ENCODE results near the gene NUP62CL.
"Not testable (repeated sequence)": the region's sequence is repeated elsewhere in the genome, so short reads cannot be mapped to it uniquely, and the experiment has no call there.

Gene NUP62CL, protein sequence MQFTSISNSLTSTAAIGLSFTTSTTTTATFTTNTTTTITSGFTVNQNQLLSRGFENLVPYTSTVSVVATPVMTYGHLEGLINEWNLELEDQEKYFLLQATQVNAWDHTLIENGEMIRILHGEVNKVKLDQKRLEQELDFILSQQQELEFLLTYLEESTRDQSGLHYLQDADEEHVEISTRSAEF

DNA sequence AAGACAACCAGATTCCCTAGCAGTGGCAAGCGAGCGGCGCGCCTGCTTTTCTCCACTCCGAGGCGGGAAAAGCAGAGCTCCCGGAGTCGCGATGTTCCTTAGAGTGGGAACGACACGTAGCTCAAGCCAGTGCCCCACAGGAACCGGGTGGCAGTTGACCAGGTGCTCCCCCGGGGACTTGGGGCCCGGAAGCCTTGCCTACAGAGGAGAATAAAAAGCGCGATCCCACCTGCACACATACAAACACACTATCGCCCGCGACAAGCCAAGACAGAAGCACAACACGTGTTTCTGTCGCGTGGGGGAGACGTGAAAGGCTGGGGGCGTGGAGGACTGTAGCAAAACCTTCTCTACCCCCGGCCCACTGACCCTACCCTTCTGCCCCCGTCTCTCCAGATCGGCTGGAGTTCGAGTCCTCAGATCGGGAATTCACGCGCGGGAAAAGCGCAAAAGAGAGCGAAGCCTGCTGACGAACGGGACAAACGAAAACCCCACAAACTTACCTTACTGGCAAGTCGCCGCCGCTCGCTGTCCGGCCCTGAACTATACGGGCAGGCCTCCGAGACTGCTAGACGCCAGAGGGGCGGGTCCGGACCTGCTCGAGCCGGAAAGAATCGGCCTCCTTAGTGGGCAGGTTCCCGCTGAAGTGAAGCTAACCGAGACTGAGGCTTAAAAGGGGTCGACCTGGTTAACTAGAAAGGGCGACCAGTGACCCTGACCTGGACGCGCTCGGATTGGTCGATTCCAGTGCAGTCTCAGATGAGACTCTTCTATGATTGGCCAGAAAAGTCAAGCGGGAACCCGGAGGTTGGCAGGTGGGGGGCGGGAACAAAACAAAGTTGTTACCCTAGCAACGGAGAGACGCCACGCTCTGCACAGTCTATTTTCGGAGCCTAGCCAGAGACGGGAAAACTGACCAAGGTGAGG lies at the start of gene NUP62CL, which contains the start of gene DNAAF6:
TSS of gene NUP62CL (minus strand) at position 664 of the 927 bp plus-strand sequence. CDS start 31,287 bp downstream, outside the sequence.
TSS of gene DNAAF6 (plus strand) at position 842 of the 927 bp plus-strand sequence. CDS start 6,265 bp downstream, outside the sequence.
- DNase-seq (ENCODE audit: extremely low spot score, insufficient read length, low read depth) (peak; percentile 53), FAIRE-seq (peak; percentile 95)

DNA sequence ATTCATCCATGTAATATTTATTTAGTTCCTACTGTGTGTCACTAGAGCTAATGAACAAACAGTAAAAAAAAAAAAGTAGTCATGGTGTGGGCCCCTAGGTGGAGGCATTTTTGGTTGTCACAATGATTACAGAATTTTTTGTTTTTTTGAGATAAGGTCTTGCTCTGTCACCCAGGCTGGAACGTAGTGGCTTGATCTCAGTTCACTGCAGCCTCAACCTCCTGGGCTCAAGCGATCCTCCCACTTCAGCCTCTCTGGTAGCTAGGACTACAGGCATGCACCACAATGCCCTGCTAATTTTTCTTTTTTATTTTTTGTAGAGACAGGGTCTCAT lies 22.2 kb upstream of the NUP62CL start:
- FAIRE-seq: no peak
- no peak for DNase-seq (ENCODE audit: extremely low spot score, insufficient read length, low read depth)

DNA sequence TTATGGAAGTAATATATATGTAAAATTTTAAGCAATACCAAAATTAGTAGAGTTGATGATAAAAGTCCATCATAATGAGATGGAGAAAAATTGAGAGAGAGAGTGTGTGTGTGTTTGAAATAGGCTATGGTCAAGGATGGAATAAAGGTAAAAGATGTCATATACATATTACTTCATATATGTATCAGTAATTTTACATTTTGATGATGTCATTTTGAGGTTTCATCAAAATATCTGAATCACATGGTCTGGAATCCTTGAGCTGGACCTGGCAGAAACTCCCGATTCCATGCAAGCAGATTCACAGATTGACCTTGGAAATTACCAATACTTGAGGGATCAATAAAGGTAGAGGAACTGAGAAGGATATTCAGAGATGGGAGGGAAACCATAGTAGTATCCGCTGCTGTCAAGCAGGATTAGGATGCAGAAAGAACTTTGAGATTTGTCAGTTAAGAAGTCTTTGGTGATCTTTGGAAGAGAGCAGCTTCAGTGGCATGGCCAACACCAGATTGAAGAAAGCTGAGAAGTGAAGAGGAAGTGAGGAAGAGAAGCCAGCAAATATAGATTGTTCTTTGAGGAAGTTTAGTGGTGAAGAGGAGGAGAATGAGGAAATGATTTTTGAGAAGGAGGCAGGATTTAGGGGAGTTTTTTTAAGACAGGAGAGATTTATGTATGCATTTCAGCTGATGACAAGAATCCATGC lies 21.7 kb upstream of the NUP62CL start:
- DNase-seq (ENCODE audit: extremely low spot score, insufficient read length, low read depth): no peak

DNA sequence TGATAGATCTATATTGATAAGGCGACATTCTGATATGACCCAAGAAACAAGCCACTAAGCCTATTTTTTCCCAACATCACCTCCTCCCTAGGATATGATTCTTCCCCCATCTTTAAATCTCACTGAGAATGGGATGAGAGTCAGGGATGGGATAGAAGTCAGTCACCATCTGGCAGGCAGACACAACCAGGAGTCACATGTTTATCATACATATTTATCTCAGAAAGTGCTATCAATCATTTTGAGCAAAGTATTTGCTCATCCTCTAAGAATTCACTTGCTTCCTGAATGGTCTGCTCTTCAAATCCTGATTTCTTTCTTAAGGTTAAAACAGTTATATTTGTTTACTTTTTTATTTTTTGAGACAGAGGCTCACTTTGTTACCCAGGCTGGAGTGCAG lies 20.5 kb upstream of the NUP62CL start:
- DNase-seq (ENCODE audit: extremely low spot score, insufficient read length, low read depth) (no peak), FAIRE-seq (no peak)

More for the DNA sequence above, 21.7 kb upstream of the NUP62CL start:
- FAIRE-seq: peak; percentile 26

DNA sequence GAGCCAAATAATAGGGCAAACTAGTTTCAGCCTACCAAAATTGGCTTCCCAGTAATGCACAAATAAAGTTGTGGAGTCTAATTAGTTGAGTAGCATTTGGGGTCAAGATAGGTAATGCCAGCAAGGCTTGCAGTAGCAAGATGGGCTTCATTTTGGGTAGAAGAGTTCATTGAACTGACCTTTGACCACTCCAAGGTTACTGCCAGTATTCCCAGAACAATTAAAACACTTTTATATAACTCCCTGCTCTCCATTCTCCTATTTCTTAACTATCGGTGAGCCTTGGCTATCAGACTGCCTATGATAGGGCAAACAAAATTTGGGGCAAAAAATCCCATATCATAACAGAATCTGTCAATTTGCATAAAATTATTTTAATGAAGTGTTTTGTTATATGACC lies 7.2 kb upstream of the NUP62CL start:
- FAIRE-seq (no peak), DNase-seq (ENCODE audit: extremely low spot score, insufficient read length, low read depth) (no peak)

DNA sequence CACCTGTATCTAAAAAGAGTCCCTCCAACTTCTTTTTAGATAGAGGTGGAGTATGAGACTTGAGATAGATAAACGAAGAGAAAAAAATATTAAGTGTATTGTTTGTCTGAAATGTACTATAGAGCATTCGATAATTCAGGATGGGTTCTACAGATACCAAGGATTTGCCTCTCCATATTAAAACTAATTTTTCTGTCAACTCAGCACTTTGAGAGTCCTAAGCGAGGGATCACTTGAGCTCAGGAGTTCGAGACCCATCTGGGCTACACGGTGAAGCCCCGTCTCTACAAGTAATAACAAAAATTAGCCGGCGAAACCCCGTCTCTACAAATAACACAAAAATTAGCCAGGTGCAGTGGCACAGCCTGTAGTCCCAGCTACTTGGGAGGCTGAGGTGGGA lies 1.7 kb upstream of the NUP62CL start:
- DNase-seq (ENCODE audit: extremely low spot score, insufficient read length, low read depth) (no peak), FAIRE-seq (no peak)

DNA sequence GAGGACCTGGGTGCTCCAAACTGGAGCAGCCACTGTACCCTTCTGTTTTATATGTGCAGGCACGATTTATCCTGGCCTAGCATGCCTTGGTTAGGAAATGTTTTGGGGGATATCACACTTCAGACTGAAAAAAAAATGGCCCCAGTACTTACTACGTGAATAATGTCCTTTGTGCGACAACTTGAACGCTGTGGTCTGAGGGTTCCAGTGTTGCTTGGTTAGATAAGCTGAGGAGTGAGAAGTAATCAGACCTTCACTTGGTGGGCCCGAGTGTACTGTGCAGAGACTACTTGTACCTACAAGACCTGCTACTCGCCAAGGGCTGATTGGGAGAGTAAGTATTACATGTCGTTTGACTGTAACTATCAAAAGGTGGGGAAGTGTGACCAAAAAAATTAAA lies 856 bp upstream of the NUP62CL start:
- DNase-seq (ENCODE audit: extremely low spot score, insufficient read length, low read depth): no peak
- FAIRE-seq: no peak

DNA sequence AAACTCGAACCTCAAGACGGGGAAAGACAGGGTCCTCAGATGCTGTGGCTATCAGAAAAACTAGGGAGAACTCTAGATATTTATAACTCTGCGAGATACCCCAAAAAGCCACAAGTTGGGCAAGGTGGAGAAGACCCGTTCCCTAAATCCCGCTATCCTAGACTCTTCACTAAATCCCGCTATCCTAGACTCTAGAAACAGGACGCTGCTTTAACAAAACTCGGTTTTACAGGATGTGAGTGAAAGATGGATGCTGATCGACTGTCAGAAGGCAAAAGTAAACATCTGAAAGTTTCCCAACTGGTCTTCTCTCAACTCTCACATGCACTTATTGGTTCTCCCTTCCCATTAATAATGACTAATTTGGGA lies 448 bp upstream of the NUP62CL start:
- no peak for FAIRE-seq
- no peak for DNase-seq (ENCODE audit: extremely low spot score, insufficient read length, low read depth)

DNA sequence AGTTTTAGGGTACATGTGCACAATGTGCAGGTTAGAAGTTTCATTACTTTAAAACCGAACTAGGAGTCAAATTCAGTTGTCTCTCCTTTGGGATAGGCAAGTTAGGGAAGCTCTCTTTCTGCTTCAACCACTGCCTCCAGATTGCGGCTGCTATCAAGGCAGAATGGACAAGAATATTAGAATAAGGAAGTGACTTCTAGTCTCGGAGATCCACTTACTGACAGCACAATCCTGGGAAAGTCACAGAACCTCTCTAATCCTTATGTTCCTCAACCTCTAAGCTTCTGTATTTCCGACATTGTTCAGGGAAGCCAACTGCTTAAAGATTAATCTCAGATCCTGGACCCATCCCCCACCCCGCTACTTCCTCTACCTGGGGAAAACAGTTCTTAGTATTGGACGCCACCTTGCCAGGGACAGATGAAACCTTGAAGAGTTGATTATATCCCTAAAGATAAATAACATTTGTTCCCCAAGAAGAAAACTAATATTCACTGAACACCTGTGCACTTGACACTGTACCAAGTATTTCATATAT lies 2.1 kb downstream of the NUP62CL start:
- no peak for FAIRE-seq
- no peak for DNase-seq (ENCODE audit: extremely low spot score, insufficient read length, low read depth)

DNA sequence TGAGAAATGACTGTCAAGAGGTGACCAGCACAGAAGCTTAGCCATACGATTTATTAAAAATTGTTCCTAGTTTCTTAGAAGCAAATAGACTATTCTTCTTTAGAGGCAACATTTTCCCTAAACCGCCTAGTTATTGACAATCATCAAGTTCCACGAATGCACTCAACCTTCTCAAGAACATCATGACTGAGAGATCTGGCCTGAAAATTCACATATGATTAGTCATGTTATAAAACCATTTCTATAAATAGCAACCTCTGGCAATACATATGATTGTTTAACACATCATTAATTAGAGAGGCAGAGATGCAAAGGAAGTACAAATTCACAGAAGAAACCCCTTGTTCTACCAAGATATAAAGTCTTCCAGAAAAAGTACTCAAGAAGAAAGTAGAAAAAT lies 6.7 kb downstream of the NUP62CL start:
- FAIRE-seq: no peak
- no peak for DNase-seq (ENCODE audit: extremely low spot score, insufficient read length, low read depth)

DNA sequence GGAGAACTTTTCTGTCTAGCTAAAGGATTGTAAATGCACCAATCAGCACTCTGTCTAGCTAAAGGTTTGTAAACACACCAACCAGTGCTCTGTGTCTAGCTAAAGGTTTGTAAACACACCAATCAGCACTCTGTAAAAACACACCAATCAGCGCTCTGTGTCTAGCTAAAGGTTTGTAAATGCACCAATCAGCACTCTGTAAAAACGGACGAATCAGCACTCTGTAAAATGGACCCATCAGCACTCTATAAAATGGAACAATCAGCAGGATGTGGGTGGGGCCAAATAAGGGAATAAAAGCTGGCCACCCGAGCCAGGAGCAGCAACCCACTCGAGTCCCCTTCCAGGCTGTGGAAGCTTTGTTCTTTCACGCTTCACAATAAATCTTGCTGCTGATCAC lies 8.2 kb downstream of the NUP62CL start:
- FAIRE-seq; DNase-seq (ENCODE audit: extremely low spot score, insufficient read length, low read depth): not testable (repeated sequence)

DNA sequence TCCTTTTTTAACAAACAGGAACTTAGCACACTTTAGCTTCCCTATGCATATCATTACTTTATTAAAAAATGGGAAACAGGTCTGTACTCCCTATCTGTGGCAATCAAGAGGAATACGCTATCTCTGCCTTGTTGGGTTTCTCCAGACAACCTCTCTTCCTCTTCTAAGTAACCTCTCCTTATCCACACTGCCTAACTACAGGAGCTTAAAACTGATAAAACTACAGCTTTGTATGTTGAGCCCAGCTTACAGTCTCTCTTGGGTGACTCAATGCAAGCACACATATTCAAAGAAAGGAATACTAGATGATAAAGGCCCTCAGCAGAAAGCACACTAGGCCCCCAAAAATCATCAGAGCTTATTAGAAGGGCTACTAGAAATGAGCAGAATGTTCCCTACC lies 8.9 kb downstream of the NUP62CL start:
- FAIRE-seq (no peak), DNase-seq (ENCODE audit: extremely low spot score, insufficient read length, low read depth) (no peak)

DNA sequence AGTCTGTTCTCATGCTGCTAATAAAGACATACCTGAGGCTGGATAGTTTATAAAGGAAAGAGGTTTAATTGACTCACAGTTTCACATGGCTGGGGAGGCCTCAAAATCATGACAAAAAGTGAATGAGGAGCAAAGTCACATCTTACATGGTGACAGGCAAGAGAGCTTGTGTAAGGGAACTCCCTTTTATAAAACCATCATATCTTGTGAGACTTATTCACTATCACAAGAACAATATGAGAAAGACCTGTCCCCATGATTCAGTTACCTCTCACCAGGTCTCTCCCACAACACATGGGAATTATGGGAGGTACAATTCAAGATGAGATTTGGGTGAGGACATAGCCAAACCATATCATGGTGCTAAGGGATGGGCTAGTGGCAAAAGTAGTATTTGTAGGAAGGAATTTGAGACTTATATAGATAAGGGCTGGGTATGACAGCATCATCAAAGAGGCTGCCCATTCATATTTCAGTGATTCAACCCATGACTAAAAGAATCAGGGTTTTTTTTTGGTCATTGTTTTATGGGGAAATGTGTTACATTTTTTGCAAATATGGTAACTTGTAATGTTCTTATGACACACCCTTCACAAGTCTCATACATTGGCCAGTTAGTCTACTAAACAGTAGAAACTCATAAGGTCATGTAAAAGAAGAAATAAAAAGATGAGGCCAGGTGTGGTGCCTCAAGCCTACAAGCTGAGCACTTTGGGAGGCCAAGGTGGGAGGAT lies 34.7 kb downstream of the NUP62CL start:
- DNase-seq (ENCODE audit: extremely low spot score, insufficient read length, low read depth) (no peak), FAIRE-seq (no peak)

DNA sequence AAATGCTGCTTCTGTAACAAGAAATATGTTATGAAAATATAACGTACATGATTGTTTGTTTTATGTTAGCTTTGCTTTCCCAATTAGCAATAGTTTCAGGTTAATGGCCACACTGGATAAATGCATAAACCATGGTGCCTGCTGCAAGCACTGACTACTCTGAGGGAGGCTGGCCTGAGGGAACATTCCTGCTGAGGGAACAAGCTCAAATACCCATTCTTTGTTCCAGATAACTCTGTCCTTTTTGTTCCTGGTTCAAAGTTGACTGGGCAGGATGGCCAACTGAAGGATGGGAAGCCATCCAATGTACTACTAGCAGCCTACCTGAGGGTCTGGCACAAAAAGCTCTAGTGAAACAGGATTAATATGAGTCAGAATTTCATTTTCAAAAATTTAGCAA lies 37.5 kb downstream of the NUP62CL start:
- FAIRE-seq: no peak
- DNase-seq (ENCODE audit: extremely low spot score, insufficient read length, low read depth): no peak

DNA sequence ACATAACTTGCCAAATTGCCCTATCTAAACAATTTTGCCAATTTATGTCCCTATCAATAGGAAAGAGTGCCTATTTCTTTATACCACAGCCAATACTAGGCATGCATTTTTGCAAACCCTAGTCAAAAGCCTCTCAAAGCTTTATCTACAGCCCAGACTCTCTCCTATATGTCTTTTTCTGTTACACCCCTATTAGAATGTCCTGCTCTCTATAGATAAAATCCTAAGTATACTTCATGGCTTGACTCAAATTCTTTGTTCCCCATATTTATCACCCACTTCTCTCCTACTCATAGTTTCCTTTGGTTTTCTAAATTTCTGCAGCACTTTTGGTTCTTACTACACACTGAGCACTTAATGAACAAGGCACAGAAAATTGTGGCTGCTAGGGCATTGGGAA lies 38.0 kb downstream of the NUP62CL start:
- no peak for DNase-seq (ENCODE audit: extremely low spot score, insufficient read length, low read depth)
- no peak for FAIRE-seq

DNA sequence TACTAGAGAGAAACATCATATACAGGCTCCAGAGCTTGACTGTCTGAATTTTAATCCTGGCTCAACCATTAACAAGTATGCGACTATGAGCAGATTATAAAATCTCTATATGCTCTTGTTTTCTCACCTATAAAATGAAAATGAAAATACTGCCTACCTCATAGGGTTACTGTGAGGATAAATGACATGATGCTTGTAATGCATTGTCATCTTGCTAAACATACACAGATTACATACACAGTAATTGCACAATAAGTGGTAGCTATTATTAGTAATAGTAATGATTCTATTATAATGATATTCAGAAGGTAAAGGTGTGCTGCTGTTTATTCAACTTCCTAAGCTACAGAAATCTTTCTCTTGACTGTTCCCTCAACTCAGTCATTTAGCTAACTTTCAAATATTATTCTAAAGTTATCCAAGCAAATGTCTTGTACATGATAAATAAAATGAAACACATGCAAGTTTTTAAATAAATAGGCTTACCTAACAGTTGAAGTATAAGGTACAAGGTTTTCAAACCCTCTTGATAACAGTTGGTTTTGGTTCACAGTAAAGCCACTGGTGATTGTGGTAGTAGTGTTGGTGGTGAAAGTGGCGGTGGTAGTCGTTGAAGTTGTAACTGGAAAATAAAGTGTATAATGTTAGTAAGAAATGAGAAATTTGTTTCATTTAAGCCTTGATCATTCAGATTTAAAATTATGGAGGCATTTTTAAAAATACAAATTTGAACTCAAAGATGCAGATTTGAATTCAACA lies 38.9 kb downstream of the NUP62CL start:
- DNase-seq (ENCODE audit: extremely low spot score, insufficient read length, low read depth) (no peak), FAIRE-seq (no peak)

DNA sequence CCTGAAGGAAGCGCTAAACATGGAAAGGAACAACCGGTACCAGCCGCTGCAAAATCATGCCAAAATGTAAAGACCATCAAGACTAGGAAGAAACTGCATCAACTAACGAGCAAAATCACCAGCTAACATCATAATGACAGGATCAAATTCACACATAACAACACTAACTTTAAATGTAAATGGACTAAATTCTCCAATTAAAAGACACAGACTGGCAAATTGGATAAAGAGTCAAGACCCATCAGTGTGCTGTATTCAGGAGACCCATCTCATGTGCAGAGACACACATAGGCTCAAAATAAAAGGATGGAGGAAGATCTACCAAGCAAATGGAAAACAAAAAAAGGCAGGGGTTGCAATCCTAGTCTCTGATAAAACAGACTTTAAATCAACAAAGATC lies 48.6 kb downstream of the NUP62CL start:
- FAIRE-seq: not testable (repeated sequence)

DNA sequence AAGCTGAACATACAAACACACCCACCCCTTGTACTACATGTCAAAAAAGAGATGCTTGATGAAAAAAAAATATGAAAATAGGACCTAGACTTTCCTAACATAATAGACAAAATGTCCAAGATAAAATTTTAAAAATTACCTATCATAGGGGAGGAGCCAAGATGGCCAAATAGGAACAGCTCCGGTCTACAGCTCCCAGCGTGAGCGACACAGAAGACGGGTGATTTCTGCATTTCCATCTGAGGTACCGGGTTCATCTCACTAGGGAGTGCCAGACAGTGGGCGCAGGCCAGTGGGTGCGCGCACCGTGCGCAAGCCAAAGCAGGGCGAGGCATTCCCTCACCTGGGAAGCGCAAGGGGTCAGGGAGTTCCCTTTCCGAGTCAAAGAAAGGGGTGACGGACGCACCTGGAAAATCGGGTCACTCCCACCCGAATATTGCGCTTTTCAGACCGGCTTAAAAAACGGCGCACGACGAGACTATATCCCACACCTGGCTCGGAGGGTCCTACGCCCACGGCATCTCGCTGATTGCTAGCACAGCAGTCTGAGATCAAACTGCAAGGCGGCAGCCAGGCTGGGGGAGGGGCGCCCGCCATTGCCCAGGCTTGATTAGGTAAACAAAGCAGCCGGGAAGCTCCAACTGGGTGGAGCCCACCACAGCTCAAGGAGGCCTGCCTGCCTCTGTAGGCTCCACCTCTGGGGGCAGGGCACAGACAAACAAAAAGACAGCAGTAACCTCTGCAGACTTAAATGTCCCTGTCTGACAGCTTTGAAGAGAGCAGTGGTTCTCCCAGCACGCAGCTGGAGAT lies 50.4 kb downstream of the NUP62CL start:
- not testable (repeated sequence) for DNase-seq (ENCODE audit: extremely low spot score, insufficient read length, low read depth); FAIRE-seq

More for the DNA sequence above, 48.6 kb downstream of the NUP62CL start:
- DNase-seq (ENCODE audit: extremely low spot score, insufficient read length, low read depth): not testable (repeated sequence)
